ENCODE results near the gene BSN.

GRCh38 chr3:49653621-49654020 is 99.3 kb downstream of the BSN start:
- TF ChIP-seq CTCF (IDR thresholded peaks at IDR 0.05) (no peak), ZFX (IDR thresholded peaks at IDR 0.05; ENCODE audit: borderline replicate concordance) (no peak)

All from 22Rv1 (cell line).